DOHH2 (cell line): Measurements from ENCODE around the gene RASGRF1.

Experiments used
- H3F3A ChIP-seq: fragments of 200-600 bp; sonication (generic), shearing (Covaris generic); 2 replicates; pipeline ENCODE4 v1.6.0; 2016; ENCODE audit warnings: antibody characterized with exemption, mild to moderate bottlenecking; ENCODE audit not compliant: control insufficient read depth, insufficient read depth
- H3K27ac ChIP-seq: fragments of 200-600 bp; sonication (generic); 2 replicates; pipeline ENCODE4 v1.5.1; 2014; ENCODE audit warnings: low read depth, mild to moderate bottlenecking, low read length, moderate library complexity
- H3K27me3 ChIP-seq: fragments of 200-600 bp; sonication (generic); 2 replicates; pipeline ENCODE4 v1.6.1; 2014; ENCODE audit warnings: mild to moderate bottlenecking, low read length, mixed read lengths; ENCODE audit not compliant: control insufficient read depth
- H3K36me3 ChIP-seq: fragments of 200-600 bp; sonication (generic); 2 replicates; pipeline ENCODE4 v1.6.1; 2014; ENCODE audit warnings: mild to moderate bottlenecking, low read length, moderate library complexity, mixed read lengths; ENCODE audit not compliant: control insufficient read depth
- H3K4me1 ChIP-seq: fragments of 200-600 bp; sonication (generic); 2 replicates; pipeline ENCODE4 v1.6.1; 2014; ENCODE audit warnings: mild to moderate bottlenecking, low read length, mixed read lengths; ENCODE audit not compliant: control insufficient read depth
- H3K4me2 ChIP-seq: fragments of 200-600 bp; sonication (generic); 2 replicates; pipeline ENCODE4 v1.6.0; 2014; ENCODE audit warnings: mild to moderate bottlenecking, low read length, moderate library complexity
- H3K4me3 ChIP-seq: fragments of 200-600 bp; sonication (generic); 2 replicates; pipeline ENCODE4 v1.5.1; 2014; ENCODE audit warnings: mild to moderate bottlenecking, low read length, mixed read lengths
- H3K79me2 ChIP-seq: fragments of 200-600 bp; sonication (generic); 2 replicates; pipeline ENCODE4 v1.6.1; 2014; ENCODE audit warnings: mild to moderate bottlenecking, low read length, mixed read lengths; ENCODE audit not compliant: control insufficient read depth
- H3K9me2 ChIP-seq: fragments of 200-600 bp; sonication (generic); replicated peaks from 2 replicates; pipeline ENCODE4 v1.6.1; 2014; ENCODE audit warnings: mild to moderate bottlenecking, low read length, mixed read lengths; ENCODE audit not compliant: control insufficient read depth
- H3K9me3 ChIP-seq: fragments of 200-600 bp; sonication (generic); 2 replicates; pipeline ENCODE4 v1.6.1; 2014; ENCODE audit warnings: antibody characterized with exemption, low read length, mixed read lengths; ENCODE audit not compliant: control insufficient read depth, insufficient read depth
- H4K20me1 ChIP-seq: fragments of 200-600 bp; sonication (generic); 2 replicates; pipeline ENCODE4 v1.6.0; 2014; ENCODE audit warnings: low read depth, mild to moderate bottlenecking, antibody characterized with exemption, low read length, moderate library complexity; ENCODE audit not compliant: control insufficient read depth, insufficient read depth
- CTCF ChIP-seq: fragments of 200-600 bp; sonication (generic); IDR thresholded peaks from one replicate; pipeline ENCODE4 v1.5.1; 2014; ENCODE audit warnings: antibody characterized with exemption, mild to moderate bottlenecking, low read depth, low read length; ENCODE audit not compliant: poor library complexity, severe bottlenecking
- EZH2phosphoT487 ChIP-seq: fragments of 200-600 bp; sonication (generic); IDR thresholded peaks from 2 replicates; pipeline ENCODE4 v1.6.1; 2017; ENCODE audit warnings: borderline replicate concordance, mild to moderate bottlenecking, antibody characterized with exemption, low read length, moderate library complexity, mixed read lengths

Gene RASGRF1

DNA sequence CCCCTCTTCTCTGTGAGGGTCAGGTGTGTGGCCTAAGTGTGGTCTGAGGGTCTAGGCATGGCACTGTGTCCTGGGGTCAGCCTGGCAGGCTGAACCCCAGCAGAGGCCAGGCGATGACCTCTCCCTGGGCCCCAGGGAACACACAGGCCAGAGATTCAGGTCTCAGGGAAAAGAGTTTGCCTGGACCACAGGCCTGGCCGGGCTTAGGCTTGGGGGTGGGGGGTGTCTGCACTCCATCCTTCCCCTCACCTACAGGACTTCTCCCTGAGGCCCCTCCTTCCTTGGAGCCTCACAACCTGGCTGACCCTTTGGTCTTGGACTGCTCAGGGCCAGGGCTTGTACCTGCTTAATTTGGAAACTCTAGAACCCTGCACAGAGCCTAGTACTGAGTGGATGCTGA lies 21.8 kb downstream of the RASGRF1 start:
- no peaks in the 10 kb centered on the region for H4K20me1 ChIP-seq
- H3K36me3 ChIP-seq: no peaks in the 10 kb centered on the region
- H3K4me3 ChIP-seq: no peak overlapping the region
- H3K27me3 ChIP-seq: peaks cover 9% of the 10 kb centered on the region; the same call in 1 of the 2 replicates
- no peaks in the 10 kb centered on the region for H3K9me2 ChIP-seq
- peaks cover 5% of the 10 kb centered on the region; the same call in 1 of the 2 replicates for H3K4me1 ChIP-seq
- H3K27ac ChIP-seq: no peak overlapping the region
- no peak for TF ChIP-seq EZH2phosphoT487
- no peak for TF ChIP-seq CTCF
- no peaks in the 10 kb centered on the region for H3K79me2 ChIP-seq
- no peak overlapping the region for H3K4me2 ChIP-seq
- no peaks in the 10 kb centered on the region for H3K9me3 ChIP-seq
- no peaks in the 10 kb centered on the region for H3F3A ChIP-seq

- Histone ChIP-seq H3K4me1 (peaks cover 5% of the 10 kb centered on the region; the same call in 1 of the 2 replicates), H4K20me1 (no peaks in the 10 kb centered on the region), H3K9me3 (no peaks in the 10 kb centered on the region), H3K27ac (no peak overlapping the region), H3K36me3 (no peaks in the 10 kb centered on the region), H3K4me3 (no peak overlapping the region), H3F3A (no peaks in the 10 kb centered on the region), H3K9me2 (no peaks in the 10 kb centered on the region), H3K79me2 (no peaks in the 10 kb centered on the region), H3K4me2 (no peak overlapping the region), H3K27me3 (peaks cover 9% of the 10 kb centered on the region; the same call in 1 of the 2 replicates)
- no peak for TF ChIP-seq CTCF
- TF ChIP-seq EZH2phosphoT487: no peak
These were observed 22.6 kb downstream of the RASGRF1 start for GRCh38 chr15:79067969-79068368.

DNA sequence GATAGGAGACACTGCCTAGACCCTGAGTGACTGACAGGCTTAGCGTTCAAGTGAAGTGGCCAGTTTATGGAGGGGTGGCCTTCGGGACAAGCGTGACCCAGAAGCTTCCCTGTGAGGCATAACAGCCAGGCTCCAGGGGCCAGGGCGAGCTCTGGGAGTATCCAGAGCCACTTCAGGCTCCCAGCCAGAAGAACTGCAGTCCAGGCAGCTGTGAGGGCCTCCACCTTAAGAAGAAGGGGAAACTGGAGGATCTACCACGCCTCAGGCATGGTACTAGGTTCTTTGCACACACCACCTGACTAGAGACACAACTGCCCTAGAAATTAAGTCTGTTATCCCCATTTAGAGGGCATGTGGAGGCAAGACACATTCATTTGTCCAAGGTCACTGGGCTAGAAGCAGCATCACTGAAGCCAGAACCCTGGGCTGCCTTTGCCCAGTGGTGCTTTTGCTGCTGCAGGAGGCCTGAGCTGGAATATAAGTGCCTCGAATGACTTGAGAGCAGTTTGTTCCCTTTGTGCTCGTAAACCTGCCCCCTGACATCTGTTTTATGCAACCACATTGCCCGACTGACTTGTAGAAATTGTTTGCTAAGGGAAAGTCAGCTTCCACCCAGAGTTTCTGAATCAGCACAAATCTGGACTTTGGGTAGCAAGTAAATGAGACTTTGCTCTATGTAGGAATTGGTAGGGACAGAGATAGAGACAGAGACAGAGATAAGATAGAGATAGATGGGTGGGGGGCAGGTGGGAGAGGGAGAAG lies 23.3 kb downstream of the RASGRF1 start:
- Histone ChIP-seq H4K20me1 (no peaks in the 10 kb centered on the region), H3K9me3 (no peaks in the 10 kb centered on the region), H3F3A (no peaks in the 10 kb centered on the region), H3K4me1 (peaks cover 5% of the 10 kb centered on the region; the same call in 1 of the 2 replicates), H3K36me3 (no peaks in the 10 kb centered on the region), H3K4me3 (no peak overlapping the region), H3K9me2 (no peaks in the 10 kb centered on the region), H3K27ac (no peak overlapping the region), H3K4me2 (no peak overlapping the region), H3K79me2 (no peaks in the 10 kb centered on the region), H3K27me3 (peaks cover 9% of the 10 kb centered on the region; the same call in 1 of the 2 replicates)
- no peak for TF ChIP-seq CTCF
- no peak for TF ChIP-seq EZH2phosphoT487
